ENCODE data around the gene AVPI1.
A peak's percentile ranks its signal among the peaks of the same experiment; 100 is the strongest.
"Not testable (repeated sequence)": the region's sequence is repeated elsewhere in the genome, so short reads cannot be mapped to it uniquely, and the experiment has no call there.

AVPI1 gene

DNA sequence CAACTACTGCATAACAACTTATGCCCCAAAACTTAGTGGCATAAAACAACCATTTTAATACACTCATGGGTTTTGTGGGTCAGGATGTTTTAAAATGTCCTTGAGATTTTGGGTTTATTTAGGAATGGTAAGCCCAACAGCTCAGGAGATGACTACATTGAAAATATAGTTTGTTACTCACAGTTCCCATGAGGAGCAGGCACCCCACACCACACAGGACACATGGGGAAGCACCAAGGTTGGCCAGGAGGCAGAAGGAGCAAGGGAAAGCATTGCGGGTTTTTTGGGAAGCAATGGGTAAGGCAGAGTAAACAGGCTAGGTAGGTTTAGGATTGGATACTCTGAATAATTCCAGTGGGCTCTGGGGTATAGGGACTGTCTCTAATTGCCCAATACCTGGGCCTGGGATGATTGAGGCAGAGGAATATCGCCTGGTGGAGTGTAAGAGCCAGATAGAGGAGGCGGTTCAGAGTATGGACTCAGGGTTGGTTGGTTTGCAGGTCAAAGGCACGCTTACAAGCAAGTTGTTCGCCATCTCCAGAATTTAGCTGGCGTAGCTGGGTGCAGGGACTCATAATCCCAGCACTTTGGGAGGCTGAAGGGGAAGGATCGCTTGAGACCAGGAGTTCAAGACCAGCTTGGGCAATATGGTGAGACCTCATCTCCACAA, 16.5 kb upstream of the AVPI1 start:
- Histone ChIP-seq H3K36me3 (no peaks in the 10 kb centered on the region), H3K4me3 (ENCODE audit: low read depth, low read length) (no peak overlapping the region), H3K27ac (no peak overlapping the region), H3K9me3 (ENCODE audit: severe bottlenecking) (no peaks in the 10 kb centered on the region), H3K27me3 (ENCODE audit: insufficient read depth, low read depth, severe bottlenecking) (no peaks in the 10 kb centered on the region)
- TF ChIP-seq, protein P1, sequence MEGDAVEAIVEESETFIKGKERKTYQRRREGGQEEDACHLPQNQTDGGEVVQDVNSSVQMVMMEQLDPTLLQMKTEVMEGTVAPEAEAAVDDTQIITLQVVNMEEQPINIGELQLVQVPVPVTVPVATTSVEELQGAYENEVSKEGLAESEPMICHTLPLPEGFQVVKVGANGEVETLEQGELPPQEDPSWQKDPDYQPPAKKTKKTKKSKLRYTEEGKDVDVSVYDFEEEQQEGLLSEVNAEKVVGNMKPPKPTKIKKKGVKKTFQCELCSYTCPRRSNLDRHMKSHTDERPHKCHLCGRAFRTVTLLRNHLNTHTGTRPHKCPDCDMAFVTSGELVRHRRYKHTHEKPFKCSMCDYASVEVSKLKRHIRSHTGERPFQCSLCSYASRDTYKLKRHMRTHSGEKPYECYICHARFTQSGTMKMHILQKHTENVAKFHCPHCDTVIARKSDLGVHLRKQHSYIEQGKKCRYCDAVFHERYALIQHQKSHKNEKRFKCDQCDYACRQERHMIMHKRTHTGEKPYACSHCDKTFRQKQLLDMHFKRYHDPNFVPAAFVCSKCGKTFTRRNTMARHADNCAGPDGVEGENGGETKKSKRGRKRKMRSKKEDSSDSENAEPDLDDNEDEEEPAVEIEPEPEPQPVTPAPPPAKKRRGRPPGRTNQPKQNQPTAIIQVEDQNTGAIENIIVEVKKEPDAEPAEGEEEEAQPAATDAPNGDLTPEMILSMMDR (IDR thresholded peaks at IDR 0.05; ENCODE audit: low read depth, low read length) = no peak
- no peak for DNase-seq

GRCh38 chr10:97701438-97702069, 14.5 kb upstream of the AVPI1 start:
- H3K9me3 ChIP-seq (ENCODE audit: severe bottlenecking) = no peaks in the 10 kb centered on the region
- no peaks in the 10 kb centered on the region for H3K36me3 ChIP-seq
- TF ChIP-seq, protein P1 (IDR thresholded peaks at IDR 0.05; ENCODE audit: low read depth, low read length) = peak; percentile 86
- no peak overlapping the region for H3K4me3 ChIP-seq (ENCODE audit: low read depth, low read length)
- H3K27me3 ChIP-seq (ENCODE audit: insufficient read depth, low read depth, severe bottlenecking) = no peaks in the 10 kb centered on the region
- DNase-seq = peak; percentile 64
- no peak overlapping the region for H3K27ac ChIP-seq

- not testable (repeated sequence) for H3K27ac ChIP-seq; H3K27me3 ChIP-seq (ENCODE audit: insufficient read depth, low read depth, severe bottlenecking); H3K9me3 ChIP-seq (ENCODE audit: severe bottlenecking); DNase-seq; H3K36me3 ChIP-seq; H3K4me3 ChIP-seq (ENCODE audit: low read depth, low read length)
Observed at GRCh38 chr10:97698072-97698655, 11.1 kb upstream of the AVPI1 start.

GRCh38 chr10:97690133-97690532, 3.1 kb upstream of the AVPI1 start:
- H3K4me3 ChIP-seq (ENCODE audit: low read depth, low read length) = no peak overlapping the region
- no peak for DNase-seq
- TF ChIP-seq, protein P1 (IDR thresholded peaks at IDR 0.05; ENCODE audit: low read depth, low read length) = no peak
- no peaks in the 10 kb centered on the region for H3K36me3 ChIP-seq
- H3K27me3 ChIP-seq (ENCODE audit: insufficient read depth, low read depth, severe bottlenecking) = no peaks in the 10 kb centered on the region
- no peaks in the 10 kb centered on the region for H3K9me3 ChIP-seq (ENCODE audit: severe bottlenecking)
- H3K27ac ChIP-seq = no peak overlapping the region

GRCh38 chr10:97689559-97690020, 2.5 kb upstream of the AVPI1 start:
- DNase-seq = no peak
- no peak overlapping the region for H3K27ac ChIP-seq
- TF ChIP-seq, protein P1 (IDR thresholded peaks at IDR 0.05; ENCODE audit: low read depth, low read length) = no peak
- no peaks in the 10 kb centered on the region for H3K36me3 ChIP-seq
- no peak overlapping the region for H3K4me3 ChIP-seq (ENCODE audit: low read depth, low read length)
- no peaks in the 10 kb centered on the region for H3K27me3 ChIP-seq (ENCODE audit: insufficient read depth, low read depth, severe bottlenecking)
- no peaks in the 10 kb centered on the region for H3K9me3 ChIP-seq (ENCODE audit: severe bottlenecking)

Measured in WERI-Rb-1 (cell line).